ENCODE results near the gene TMEM82.

The TMEM82 gene

GRCh38 chr1:15786581-15786980 is 44.3 kb downstream of the TMEM82 start:
- TF ChIP-seq EGR1 (IDR thresholded peaks at IDR 0.05): no peak
- 0 out of 2 replicates have a peak, but pooled peaks have one; percentile 31 for TF ChIP-seq ZBTB7A (IDR thresholded peaks at IDR 0.05; ENCODE audit: low read depth)
- no peak for TF ChIP-seq USF1 (IDR thresholded peaks at IDR 0.05)
- peak; percentile 35; the same call in 1 of the 2 replicates for TF ChIP-seq NFIC (IDR thresholded peaks at IDR 0.05)

- no peak for TF ChIP-seq TEAD4 (IDR thresholded peaks at IDR 0.05)
- no peak for TF ChIP-seq MAX (IDR thresholded peaks at IDR 0.05)
- no peak for TF ChIP-seq NFIC (IDR thresholded peaks at IDR 0.05)
- no peak for TF ChIP-seq FOXM1 (IDR thresholded peaks at IDR 0.05; ENCODE audit: borderline replicate concordance, low read depth)
- TF ChIP-seq EP300 (IDR thresholded peaks at IDR 0.05; ENCODE audit: borderline replicate concordance): no peak
- no peak for TF ChIP-seq CEBPB (IDR thresholded peaks at IDR 0.05)
- TF ChIP-seq YY1 (IDR thresholded peaks at IDR 0.05; ENCODE audit: low read depth): no peak
- no peak for TF ChIP-seq TAF1 (IDR thresholded peaks at IDR 0.05; ENCODE audit: low read depth)
- no peak for TF ChIP-seq RAD21 (IDR thresholded peaks at IDR 0.05; ENCODE audit: low read depth)
- no peak for TF ChIP-seq REST (IDR thresholded peaks at IDR 0.05; ENCODE audit: low read depth)
- no peak for TF ChIP-seq USF1 (IDR thresholded peaks at IDR 0.05)
- TF ChIP-seq EGR1 (IDR thresholded peaks at IDR 0.05): no peak
- TF ChIP-seq CREB1 (IDR thresholded peaks at IDR 0.05; ENCODE audit: low read depth): no peak
- no peak for TF ChIP-seq TCF12 (IDR thresholded peaks at IDR 0.05; ENCODE audit: low read depth)
- TF ChIP-seq ZBTB7A (IDR thresholded peaks at IDR 0.05; ENCODE audit: low read depth): no peak
Measured at GRCh38 chr1:15788624-15789301, 46.5 kb downstream of the TMEM82 start.

GRCh38 chr1:15796086-15796462 is 53.8 kb downstream of the TMEM82 start:
- TF ChIP-seq TCF12 (IDR thresholded peaks at IDR 0.05; ENCODE audit: low read depth): no peak
- no peak for TF ChIP-seq EGR1 (IDR thresholded peaks at IDR 0.05)
- no peak for TF ChIP-seq CREB1 (IDR thresholded peaks at IDR 0.05; ENCODE audit: low read depth)
- TF ChIP-seq USF1 (IDR thresholded peaks at IDR 0.05): no peak
- TF ChIP-seq REST (IDR thresholded peaks at IDR 0.05; ENCODE audit: low read depth): no peak
- no peak for TF ChIP-seq NFIC (IDR thresholded peaks at IDR 0.05)
- no peak for TF ChIP-seq TEAD4 (IDR thresholded peaks at IDR 0.05)
- TF ChIP-seq MAX (IDR thresholded peaks at IDR 0.05): no peak
- no peak for TF ChIP-seq YY1 (IDR thresholded peaks at IDR 0.05; ENCODE audit: low read depth)
- no peak for TF ChIP-seq FOXM1 (IDR thresholded peaks at IDR 0.05; ENCODE audit: borderline replicate concordance, low read depth)
- no peak for TF ChIP-seq ZBTB7A (IDR thresholded peaks at IDR 0.05; ENCODE audit: low read depth)
- no peak for TF ChIP-seq TAF1 (IDR thresholded peaks at IDR 0.05; ENCODE audit: low read depth)
- TF ChIP-seq CEBPB (IDR thresholded peaks at IDR 0.05): no peak
